NK-92 treated with Interleukin-12 subunit alpha and Interleukin-12 subunit beta, amount 100 ng/mL, for 24 hours (cell line): ENCODE data around the gene NEK7.
"Not testable (repeated sequence)": the region's sequence is repeated elsewhere in the genome, so short reads cannot be mapped to it uniquely, and the experiment has no call there.

Experiments
- DNase-seq: peaks from one replicate; lab custom pipeline; 2025; lab: John Stamatoyannopoulos, UW

Gene NEK7

DNA sequence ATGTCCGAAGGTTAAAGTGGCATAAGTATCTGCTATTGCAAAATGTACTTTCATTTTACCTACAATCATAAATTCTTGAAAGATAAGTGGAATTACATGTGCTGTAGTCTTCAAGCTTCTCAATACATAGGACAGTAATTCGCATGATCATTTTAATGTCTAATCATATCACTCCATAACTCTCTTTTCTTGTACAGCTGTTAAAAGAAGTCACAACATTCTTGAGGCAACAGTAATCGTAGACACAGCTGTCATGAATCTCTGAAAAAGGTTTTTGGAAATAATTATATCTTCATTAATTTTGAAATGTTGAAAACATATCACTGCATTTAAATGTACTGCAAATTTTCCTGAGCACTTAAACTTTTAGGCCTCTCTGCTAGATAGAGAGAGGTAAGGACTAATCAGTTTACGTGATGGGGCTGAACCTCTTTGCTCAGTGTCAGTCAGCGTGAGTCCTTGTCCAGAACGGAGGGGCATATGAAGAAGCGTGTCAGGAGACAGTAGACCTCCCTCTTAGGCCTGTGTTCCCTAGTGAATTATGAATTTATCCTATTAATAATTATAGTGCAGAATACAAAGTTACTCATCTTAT lies 133.4 kb downstream of the NEK7 start:
- no peak for DNase-seq

DNA sequence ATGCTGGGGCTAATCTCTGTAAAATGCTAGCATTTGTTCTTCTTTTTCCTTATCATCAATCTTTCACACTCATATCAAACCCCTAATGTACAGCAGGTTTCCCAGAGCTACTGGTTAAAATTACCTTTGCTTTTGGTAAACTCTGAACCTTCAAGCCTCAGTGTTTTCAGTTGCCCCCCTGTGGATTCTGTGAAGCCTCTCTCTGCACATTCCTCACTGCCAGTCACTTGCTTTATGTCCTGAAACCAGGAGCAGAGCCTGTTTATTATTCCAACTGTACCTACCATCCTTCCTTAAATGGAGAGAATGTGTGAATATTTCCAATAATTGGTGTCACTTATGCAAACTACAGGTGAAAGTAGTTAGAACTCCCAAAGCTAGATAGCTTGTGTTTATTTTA lies 134.2 kb downstream of the NEK7 start:
- no peak for DNase-seq

DNA sequence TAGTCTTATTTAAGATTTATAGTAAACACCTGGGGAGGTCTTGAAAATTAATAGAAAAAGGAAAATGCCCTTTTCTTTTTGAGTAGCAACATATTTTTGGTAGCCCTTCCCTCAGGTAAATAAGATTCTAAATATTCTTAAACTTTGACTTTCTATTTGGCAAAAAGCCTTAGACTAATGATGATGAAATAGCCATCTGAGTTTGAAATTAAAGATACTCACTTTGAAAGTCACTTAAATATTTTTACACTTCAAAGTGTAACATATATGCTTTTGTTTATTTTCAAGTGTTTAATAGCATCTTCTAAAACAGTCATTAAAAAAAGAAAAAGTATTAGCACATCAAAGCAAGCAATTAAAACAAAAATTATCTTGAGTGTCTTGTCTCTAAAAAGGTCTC lies 135.1 kb downstream of the NEK7 start:
- DNase-seq, result no peak

DNA sequence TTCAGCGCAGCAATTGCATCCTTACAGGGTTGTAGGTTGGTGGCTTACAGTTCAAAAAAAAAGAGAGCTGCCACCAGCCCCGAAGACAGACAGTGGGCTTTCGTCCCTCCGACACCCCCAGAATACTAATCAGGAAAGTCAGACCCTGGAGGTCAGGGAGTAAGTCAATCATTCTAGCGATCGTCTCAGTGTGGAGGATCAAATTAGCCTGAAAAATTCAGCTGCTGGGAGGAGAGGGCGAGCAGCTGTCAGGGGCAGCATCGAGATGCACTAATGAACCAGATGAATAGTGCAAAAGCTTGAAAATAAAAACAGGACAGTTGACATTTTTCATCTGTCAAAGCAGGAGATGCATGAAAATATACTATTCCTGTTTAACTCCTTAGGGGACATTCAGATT lies 138.4 kb downstream of the NEK7 start:
- no peak for DNase-seq

DNA sequence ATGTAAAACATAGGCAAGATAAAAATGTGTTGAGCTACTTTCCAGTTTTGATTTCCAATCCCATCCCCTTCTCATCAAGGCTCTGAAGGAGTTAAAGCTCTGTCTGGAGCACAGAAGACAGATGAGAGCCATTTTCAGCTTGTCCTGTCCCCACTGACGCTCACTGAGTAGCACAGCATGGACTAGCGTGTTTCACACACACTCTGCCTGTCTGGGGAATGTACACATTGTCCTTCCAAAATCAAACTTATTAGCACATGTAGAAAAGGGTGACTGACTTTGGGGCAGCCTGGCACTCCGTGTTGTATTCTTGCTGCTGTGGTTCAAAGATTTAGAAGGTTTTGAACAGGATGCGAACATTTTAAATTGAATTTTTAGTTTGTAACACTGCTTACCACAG lies 139.2 kb downstream of the NEK7 start:
- DNase-seq, result no peak

DNA sequence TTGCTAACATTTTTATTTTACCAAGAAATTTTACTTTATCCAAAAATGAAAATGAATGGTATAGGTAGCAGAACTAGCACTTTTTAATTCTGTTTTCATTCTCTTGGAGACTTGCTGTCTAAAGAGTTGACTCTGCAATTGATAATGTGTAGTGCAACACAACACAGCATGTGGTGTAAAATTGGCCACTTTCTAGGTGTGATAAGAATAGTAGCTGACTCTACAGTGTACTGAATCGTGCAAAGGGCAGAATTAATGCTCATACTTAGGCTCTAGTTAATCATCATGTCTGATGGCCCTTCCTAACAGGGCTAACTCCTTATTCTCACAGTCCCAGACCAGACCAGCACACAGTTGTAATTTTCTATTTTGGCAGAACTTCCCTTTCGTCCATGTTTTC lies 140.5 kb downstream of the NEK7 start:
- DNase-seq, result no peak

GRCh38 chr1:198298640-198299039 lies 141.8 kb downstream of the NEK7 start:
- no peak for DNase-seq

GRCh38 chr1:198300451-198300850 lies 143.7 kb downstream of the NEK7 start:
- no peak for DNase-seq

- DNase-seq, result no peak
Measured at GRCh38 chr1:198304431-198304830, 147.6 kb downstream of the NEK7 start.

- not testable (repeated sequence) for DNase-seq
Measured at GRCh38 chr1:198314817-198315216, 158.0 kb downstream of the NEK7 start.

DNA sequence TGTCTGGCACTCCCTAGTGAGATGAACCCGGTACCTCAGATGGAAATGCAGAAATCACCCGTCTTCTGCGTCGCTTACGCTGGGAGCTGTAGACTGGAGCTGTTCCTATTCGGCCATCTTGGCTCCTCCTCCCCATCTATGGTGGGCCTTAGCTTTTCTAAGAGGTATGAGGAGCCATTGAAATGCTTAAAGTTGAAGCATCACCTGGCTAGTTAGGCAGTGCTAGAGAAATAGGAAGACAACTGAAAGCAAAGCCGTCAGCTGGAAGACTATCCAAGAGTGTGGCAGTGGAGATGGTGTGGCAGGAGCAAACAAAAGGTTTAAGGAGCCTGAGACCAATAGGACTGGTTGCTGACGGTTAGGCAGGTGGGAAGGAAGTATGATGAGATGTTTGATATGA lies 158.5 kb downstream of the NEK7 start:
- not testable (repeated sequence) for DNase-seq

DNA sequence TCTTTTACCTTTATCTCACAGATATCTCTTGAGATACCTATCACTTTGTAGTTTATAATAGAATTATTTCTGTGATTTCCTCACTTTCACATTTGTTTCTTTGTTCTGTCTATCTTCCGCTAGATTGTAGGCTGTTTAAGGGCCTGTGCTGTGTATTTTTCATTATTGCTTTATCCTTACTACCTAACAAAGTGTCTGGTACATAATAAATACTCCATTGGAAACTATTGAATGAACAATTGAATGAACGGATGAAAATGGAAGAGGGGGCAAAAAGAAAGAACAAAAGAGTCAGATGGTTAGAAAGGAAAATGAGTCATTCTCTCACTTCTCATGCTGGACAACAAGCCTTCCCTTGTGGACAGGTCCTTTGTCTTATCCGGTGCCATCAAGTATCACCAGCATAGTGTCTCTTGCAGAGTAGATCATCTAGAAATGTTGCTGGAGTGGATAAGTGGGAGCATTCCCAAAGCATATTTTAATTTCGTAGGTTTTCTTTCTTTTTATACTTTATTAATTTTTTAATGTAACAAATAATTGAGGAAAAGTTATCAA lies 159.8 kb downstream of the NEK7 start:
- DNase-seq, result no peak

DNA sequence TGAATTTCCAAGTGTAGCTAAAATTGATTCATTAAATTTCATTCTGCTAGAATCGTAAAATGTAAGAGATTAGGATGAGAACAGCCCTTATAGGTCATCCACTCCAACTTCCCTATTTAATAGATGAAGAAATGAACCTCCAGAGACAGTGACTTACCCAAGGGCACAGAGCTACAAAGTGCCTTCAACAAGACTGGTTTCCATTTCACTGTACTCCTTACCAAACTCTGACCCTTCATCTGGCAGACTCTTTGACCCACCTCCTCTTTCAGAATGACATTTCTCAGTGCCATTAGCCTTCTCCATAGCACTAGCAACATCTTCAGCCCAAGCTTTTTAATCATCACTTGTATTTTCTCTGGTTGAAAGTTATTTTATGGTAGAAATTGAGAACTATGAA lies 161.3 kb downstream of the NEK7 start:
- no peak for DNase-seq

GRCh38 chr1:198320759-198321158 lies 164.0 kb downstream of the NEK7 start:
- no peak for DNase-seq

DNA sequence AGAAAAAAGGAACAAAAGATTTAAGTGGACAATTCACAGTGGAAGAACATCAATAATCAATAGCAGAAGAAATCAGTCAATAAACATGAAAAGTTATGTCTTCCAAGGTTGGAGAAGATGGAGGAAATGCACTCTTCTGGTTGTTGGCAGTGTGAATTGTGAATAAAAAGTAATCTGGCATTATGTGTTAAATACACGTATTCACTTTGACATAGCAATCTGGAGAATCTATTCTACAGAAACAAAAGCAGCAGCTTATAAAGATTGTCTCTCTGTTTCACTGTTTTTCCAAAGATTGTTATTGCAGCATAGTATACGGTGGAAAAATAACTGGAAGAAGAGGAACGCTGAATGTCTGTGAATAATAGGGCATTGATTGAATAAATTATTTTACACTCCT lies 169.4 kb downstream of the NEK7 start:
- DNase-seq, result no peak

DNA sequence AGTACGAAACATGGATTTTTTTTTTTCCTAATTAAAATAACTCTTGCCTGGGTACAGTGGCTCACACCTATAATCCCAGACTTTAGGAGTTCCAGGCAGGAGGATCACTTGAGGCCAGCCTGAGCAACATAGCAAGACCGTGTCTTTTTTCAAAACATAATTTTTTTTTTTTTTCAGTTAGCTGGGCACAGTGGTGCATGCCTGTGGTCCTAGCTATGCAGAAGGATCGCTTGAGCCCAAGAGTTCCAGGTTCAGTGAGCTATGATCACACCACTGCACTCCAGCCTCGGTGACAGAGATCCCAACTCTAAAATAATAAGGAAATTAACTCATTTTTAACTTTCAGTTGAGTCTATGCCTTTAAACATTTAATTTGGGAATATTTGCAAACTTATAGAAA lies 170.1 kb downstream of the NEK7 start:
- DNase-seq, result no peak

- no peak for DNase-seq
Measured at GRCh38 chr1:198328458-198329032, 171.7 kb downstream of the NEK7 start.

- DNase-seq, result no peak
Measured at GRCh38 chr1:198330982-198331615, 174.3 kb downstream of the NEK7 start.

DNA sequence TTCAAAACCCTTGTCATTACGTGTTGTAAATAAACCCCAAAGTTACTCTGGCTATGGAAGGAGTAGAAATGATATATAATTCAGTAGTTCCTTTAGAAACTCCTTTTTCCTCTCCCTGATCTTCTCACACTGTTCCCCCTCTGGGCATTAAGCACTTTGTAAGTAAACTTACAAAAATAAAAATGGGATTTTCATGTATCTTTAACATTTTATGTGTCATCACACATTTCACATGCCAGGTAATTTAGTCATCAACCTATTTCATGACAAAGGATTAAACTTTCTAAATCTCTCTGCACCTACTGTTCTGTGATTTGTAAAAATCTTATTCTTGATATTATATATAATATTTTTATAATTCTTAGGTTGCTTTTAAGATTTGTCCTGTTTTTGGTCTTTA lies 176.9 kb downstream of the NEK7 start:
- DNase-seq, result no peak

GRCh38 chr1:198335663-198336062 lies 178.9 kb downstream of the NEK7 start:
- DNase-seq, result no peak

DNA sequence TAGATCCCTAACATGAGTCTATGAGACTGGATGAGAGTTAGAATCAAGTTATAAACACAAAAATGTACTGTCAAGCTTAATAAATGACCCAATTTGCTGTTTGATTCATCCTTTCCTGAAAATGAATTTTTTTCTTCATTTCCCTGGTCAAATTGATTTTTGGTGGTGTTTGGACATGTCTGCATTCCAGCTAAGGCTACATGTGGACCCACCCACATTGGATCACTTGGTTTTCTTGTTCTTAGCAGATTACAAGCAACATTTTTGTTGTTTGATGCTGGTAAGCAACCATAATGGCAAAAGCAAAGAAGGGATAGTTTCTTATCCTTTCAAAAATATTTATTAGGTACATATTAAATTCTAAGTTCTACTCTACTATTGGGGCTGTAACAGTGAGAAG lies 181.1 kb downstream of the NEK7 start:
- no peak for DNase-seq

DNA sequence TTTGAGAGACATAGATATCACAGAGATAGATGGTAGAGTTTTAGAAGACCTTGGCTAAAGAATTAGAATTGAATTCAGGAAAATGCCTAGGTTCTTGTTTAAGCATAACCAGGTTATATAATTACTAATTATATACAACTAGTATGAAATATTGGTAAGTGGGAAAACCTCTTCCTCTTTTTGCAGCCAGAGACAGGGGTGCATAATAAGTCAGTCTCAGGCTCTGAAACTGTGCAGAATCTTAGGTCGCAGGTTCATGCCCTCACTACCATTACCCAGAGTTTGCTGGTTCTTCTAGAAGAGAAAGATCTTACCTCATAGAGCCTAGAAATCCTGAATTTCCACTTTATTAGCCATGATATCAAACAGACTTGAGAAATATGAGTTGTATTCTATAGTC lies 183.3 kb downstream of the NEK7 start:
- DNase-seq, result no peak

DNA sequence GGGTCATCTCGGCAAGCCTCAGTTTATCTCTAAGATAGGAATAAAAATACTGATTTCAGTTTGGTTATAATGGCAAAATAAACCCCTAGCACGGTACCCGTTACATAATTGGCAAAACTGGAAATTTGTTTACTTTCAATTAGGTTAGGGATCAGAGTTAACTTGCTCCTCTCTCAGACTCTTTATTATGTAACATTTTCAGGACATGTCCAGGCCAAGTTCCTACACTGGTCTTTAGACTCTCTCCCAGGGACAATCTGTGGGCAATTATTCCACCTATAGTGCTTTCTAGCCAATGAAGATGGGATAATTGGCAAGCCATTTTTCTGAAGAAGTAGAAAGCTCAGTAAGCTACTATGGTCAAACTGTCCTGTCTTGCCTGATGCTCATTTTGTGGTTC lies 189.4 kb downstream of the NEK7 start:
- DNase-seq, result no peak

GRCh38 chr1:198350456-198350855 lies 193.7 kb downstream of the NEK7 start:
- DNase-seq, result no peak
